A549 (cell line): ENCODE data around the gene PPP4R3A.

Experiments
- CEBPB ChIP-seq, 2 experiments: fragments of >200 bp in 1 of 2; sonication (Bioruptor Twin) in 1 of 2; formaldehyde crosslinking in 1 of 2; IDR thresholded peaks; 2 replicates each; pipeline ENCODE4 v1.6.1; 2012 to 2016
- CHD2 ChIP-seq: fragments of 150-350 bp; IDR thresholded peaks from 2 replicates; pipeline ENCODE4 v1.6.1; 2014; ENCODE audit warnings: low read length; ENCODE audit not compliant: partially characterized antibody
- NR3C1 ChIP-seq: fragments of >200 bp; sonication (Bioruptor Twin); formaldehyde crosslinking; IDR thresholded peaks from 3 replicates; pipeline ENCODE4 v1.6.1; 2017
- RARB ChIP-seq: fragments of 250-450 bp; sonication (Bioruptor Pico); IDR thresholded peaks from 2 replicates; pipeline ENCODE4 v1.8.0; 2021; ENCODE audit warnings: mild to moderate bottlenecking, moderate library complexity
- SMC3 ChIP-seq: fragments of >200 bp; sonication (Bioruptor Twin); formaldehyde crosslinking; IDR thresholded peaks from 3 replicates; pipeline ENCODE4 v1.6.1; 2018; ENCODE audit warnings: inconsistent platforms
- TF ChIP-seq, protein P1 (sequence below): fragments of >200 bp; sonication (Bioruptor Twin); formaldehyde crosslinking; IDR thresholded peaks from 3 replicates; pipeline ENCODE4 v1.5.1; 2016
- TF ChIP-seq, protein P2 (sequence below): IDR thresholded peaks from 2 replicates; pipeline ENCODE4 v1.6.1; 2012
- TF ChIP-seq, protein P3 (sequence below): IDR thresholded peaks from 2 replicates; pipeline ENCODE4 v1.6.1; 2012

DNA sequence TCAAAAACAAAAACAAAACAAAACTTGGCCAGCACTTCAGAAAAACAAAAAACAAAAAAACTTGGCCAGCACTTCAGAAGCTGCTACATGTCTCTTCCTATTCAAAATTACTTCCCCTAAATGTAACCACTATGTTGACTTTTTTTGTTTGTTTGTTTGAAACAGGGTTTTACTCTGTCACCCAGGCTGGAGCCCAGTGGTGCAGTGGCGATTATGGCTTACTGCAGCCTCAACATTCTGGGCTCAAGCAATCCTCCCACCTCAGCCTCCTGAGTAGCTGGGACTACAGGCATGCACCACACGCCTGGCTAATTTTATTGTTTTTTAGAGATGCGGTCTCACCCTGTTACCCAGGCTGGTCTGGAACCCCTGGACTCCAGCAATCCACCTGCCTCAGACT is 38.0 kb upstream of the PPP4R3A start:
- TF ChIP-seq, protein P1, sequence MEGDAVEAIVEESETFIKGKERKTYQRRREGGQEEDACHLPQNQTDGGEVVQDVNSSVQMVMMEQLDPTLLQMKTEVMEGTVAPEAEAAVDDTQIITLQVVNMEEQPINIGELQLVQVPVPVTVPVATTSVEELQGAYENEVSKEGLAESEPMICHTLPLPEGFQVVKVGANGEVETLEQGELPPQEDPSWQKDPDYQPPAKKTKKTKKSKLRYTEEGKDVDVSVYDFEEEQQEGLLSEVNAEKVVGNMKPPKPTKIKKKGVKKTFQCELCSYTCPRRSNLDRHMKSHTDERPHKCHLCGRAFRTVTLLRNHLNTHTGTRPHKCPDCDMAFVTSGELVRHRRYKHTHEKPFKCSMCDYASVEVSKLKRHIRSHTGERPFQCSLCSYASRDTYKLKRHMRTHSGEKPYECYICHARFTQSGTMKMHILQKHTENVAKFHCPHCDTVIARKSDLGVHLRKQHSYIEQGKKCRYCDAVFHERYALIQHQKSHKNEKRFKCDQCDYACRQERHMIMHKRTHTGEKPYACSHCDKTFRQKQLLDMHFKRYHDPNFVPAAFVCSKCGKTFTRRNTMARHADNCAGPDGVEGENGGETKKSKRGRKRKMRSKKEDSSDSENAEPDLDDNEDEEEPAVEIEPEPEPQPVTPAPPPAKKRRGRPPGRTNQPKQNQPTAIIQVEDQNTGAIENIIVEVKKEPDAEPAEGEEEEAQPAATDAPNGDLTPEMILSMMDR: no peak
- TF ChIP-seq, protein P2, sequence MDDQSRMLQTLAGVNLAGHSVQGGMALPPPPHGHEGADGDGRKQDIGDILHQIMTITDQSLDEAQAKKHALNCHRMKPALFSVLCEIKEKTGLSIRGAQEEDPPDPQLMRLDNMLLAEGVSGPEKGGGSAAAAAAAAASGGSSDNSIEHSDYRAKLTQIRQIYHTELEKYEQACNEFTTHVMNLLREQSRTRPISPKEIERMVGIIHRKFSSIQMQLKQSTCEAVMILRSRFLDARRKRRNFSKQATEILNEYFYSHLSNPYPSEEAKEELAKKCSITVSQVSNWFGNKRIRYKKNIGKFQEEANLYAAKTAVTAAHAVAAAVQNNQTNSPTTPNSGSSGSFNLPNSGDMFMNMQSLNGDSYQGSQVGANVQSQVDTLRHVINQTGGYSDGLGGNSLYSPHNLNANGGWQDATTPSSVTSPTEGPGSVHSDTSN: no peak
- TF ChIP-seq CEBPB (IDR thresholded peaks at IDR 0.05): no peak
- TF ChIP-seq RARB (CRISPR knock-in tag): no peak
- TF ChIP-seq, protein P3, sequence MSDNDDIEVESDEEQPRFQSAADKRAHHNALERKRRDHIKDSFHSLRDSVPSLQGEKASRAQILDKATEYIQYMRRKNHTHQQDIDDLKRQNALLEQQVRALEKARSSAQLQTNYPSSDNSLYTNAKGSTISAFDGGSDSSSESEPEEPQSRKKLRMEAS: no peak
- no peak for TF ChIP-seq CHD2
- no peak for TF ChIP-seq NR3C1
- TF ChIP-seq SMC3: no peak
